CD1c-positive myeloid dendritic cell (primary cell): Measurements from ENCODE around the gene SLC17A9.
A peak's percentile ranks its signal among the peaks of the same experiment; 100 is the strongest.
"Not testable (repeated sequence)": the region's sequence is repeated elsewhere in the genome, so short reads cannot be mapped to it uniquely, and the experiment has no call there.

Experiments used
- DNase-seq: peaks from one replicate; pipeline ENCODE4 v3.0.0-alpha.2; 2016; ENCODE audit errors: extremely low spot score

The SLC17A9 gene

GRCh38 chr20:62920039-62920645, 32.4 kb upstream of the SLC17A9 start:
- DNase-seq, result no peak

GRCh38 chr20:62921119-62921687, 31.3 kb upstream of the SLC17A9 start:
- peak; percentile 66 for DNase-seq

GRCh38 chr20:62922451-62922921, 30.0 kb upstream of the SLC17A9 start:
- DNase-seq, result no peak

- not testable (repeated sequence) for DNase-seq
Observed at GRCh38 chr20:62923059-62923668, 29.3 kb upstream of the SLC17A9 start.

- DNase-seq, result no peak
Observed at GRCh38 chr20:62923669-62924441, 28.7 kb upstream of the SLC17A9 start.

- DNase-seq, result no peak
Observed at GRCh38 chr20:62924442-62925075, 27.9 kb upstream of the SLC17A9 start.

GRCh38 chr20:62925076-62925419, 27.5 kb upstream of the SLC17A9 start:
- DNase-seq, result no peak

GRCh38 chr20:62925420-62926228, 26.9 kb upstream of the SLC17A9 start:
- DNase-seq, result peak; percentile 51

- peak; percentile 93 for DNase-seq
Observed at GRCh38 chr20:62926229-62927127, 26.0 kb upstream of the SLC17A9 start, which contains the start of gene DIDO1. Gene DIDO1 (minus strand): TSS chr20:62926505.

- no peak for DNase-seq
Observed at GRCh38 chr20:62927128-62927705, 25.3 kb upstream of the SLC17A9 start.

GRCh38 chr20:62928246-62928939, 24.1 kb upstream of the SLC17A9 start:
- DNase-seq, result peak; percentile 20

- DNase-seq, result peak; percentile 70
Observed at GRCh38 chr20:62929051-62929538, 23.4 kb upstream of the SLC17A9 start.

GRCh38 chr20:62931464-62931863, 21.0 kb upstream of the SLC17A9 start:
- DNase-seq, result no peak

GRCh38 chr20:62933966-62934365, 18.5 kb upstream of the SLC17A9 start:
- no peak for DNase-seq

- no peak for DNase-seq
Observed at GRCh38 chr20:62935204-62935967, 17.1 kb upstream of the SLC17A9 start.

- DNase-seq, result no peak
Observed at GRCh38 chr20:62935968-62936585, 16.4 kb upstream of the SLC17A9 start.

- peak; percentile 99 for DNase-seq
Observed at GRCh38 chr20:62937268-62938104, 15.0 kb upstream of the SLC17A9 start.
